Esophagus squamous epithelium (tissue), 5 donors: ENCODE data around the gene ZNF678. TPM values are rescaled to one million over a fixed set of nuclear protein-coding genes. Genes with fewer than 3 reads are reported as not detected.

Experiments
- DNase-seq: peaks from one replicate; lab custom pipeline; 2025; lab: John Stamatoyannopoulos, UW
- H3K27ac ChIP-seq, 4 donors: fragments of 200-600 bp; sonication (generic); one replicate each; pipeline ENCODE4 v1.5.1; 2016 to 2019; ENCODE audit warnings: mild to moderate bottlenecking in 1 of 4
- H3K27me3 ChIP-seq, 4 donors: fragments of 200-600 bp; sonication (generic); 1 replicate in 3 of 4; 2 replicates in 1 of 4; pipeline versions ENCODE4 v1.5.1 to v1.6.0; 2017 to 2021; ENCODE audit warnings: antibody characterized with exemption in 1 of 4
- H3K36me3 ChIP-seq, 3 donors: fragments of 200-600 bp; sonication (generic); one replicate each; pipeline ENCODE4 v1.5.1; 2016 to 2019
- H3K4me1 ChIP-seq, 3 donors: fragments of 200-600 bp; sonication (generic); one replicate each; pipeline ENCODE4 v1.5.1; 2017 to 2019
- H3K4me3 ChIP-seq, 4 donors: fragments of 200-600 bp; sonication (generic); 1 replicate in 3 of 4; 2 replicates in 1 of 4; pipeline ENCODE4 v1.5.1; 2016 to 2019; ENCODE audit warnings: mild to moderate bottlenecking in 2 of 4, moderate library complexity in 1 of 4
- H3K9me3 ChIP-seq, 3 donors: fragments of 200-600 bp; sonication (generic); one replicate each; pipeline ENCODE4 v1.5.1; 2016 to 2019
- POLR2A ChIP-seq, 4 donors: fragments of 450-650 bp; IDR thresholded peaks; one replicate each; pipeline ENCODE4 v1.6.1; 2017; ENCODE audit warnings: antibody characterized with exemption in 4 of 4, mild to moderate bottlenecking in 4 of 4, moderate library complexity in 3 of 4
- WGBS, 2 donors: methylation state at CpG; one replicate each; pipeline ENCODE4 v1.1.5; 2018; 5-methylcytosine and 5-hydroxymethylcytosine counted together
- intact Hi-C: fragments of 100-400 bp; cut with DNase I; formaldehyde crosslinking; loops from one replicate; pipeline ENCODE4 v1.15.0; 2022
- total RNA-seq, 4 donors: library from RNA; depleted of rRNA; stranded (reverse); fragments of >200 nt; gene quantifications; one replicate each; pipeline ENCODE4 v1.1.0, GENCODE V29; 2016
- TF ChIP-seq, protein P1 (sequence below), 6 experiments: fragments of 450-650 bp in 4 of 6; fragments of 200-600 bp in 2 of 6; sonication (generic) in 2 of 6; IDR thresholded peaks; one replicate each; pipeline ENCODE4 v1.5.1; 2016 to 2019; ENCODE audit warnings: antibody characterized with exemption in 6 of 6, mild to moderate bottlenecking in 4 of 6, moderate library complexity in 4 of 6
- donor health status: DM: yes; HTN: yes; CAD: no.

ZNF678 gene
- total RNA-seq, 4 donors from 2014 or later: 1.5 to 7.6 (median 3.2) TPM

- H3K27ac ChIP-seq: no peak overlapping the region
- intact Hi-C loops: no loop called here
- peaks cover 0 to 21% (median 6%) of the 10 kb centered on the region in 3 donors for H3K4me1 ChIP-seq
- H3K4me3 ChIP-seq: peak overlapping the region in 3 of 4 donors; percentile 11 to 41 (median 19)
- peaks cover 0 to 46% (median 2%) of the 10 kb centered on the region in 4 donors for H3K27me3 ChIP-seq
- no peak for TF ChIP-seq POLR2A (IDR thresholded peaks at IDR 0.05)
- TF ChIP-seq, protein P1, sequence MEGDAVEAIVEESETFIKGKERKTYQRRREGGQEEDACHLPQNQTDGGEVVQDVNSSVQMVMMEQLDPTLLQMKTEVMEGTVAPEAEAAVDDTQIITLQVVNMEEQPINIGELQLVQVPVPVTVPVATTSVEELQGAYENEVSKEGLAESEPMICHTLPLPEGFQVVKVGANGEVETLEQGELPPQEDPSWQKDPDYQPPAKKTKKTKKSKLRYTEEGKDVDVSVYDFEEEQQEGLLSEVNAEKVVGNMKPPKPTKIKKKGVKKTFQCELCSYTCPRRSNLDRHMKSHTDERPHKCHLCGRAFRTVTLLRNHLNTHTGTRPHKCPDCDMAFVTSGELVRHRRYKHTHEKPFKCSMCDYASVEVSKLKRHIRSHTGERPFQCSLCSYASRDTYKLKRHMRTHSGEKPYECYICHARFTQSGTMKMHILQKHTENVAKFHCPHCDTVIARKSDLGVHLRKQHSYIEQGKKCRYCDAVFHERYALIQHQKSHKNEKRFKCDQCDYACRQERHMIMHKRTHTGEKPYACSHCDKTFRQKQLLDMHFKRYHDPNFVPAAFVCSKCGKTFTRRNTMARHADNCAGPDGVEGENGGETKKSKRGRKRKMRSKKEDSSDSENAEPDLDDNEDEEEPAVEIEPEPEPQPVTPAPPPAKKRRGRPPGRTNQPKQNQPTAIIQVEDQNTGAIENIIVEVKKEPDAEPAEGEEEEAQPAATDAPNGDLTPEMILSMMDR (IDR thresholded peaks at IDR 0.05): no peak
- no peaks in the 10 kb centered on the region for H3K9me3 ChIP-seq
- no peaks in the 10 kb centered on the region for H3K36me3 ChIP-seq
- WGBS, 2 donors: 44 to 47% methylated on average over 10 to 22 of the region's 57 CpGs
- no peak for DNase-seq
Observed at GRCh38 chr1:227560393-227561173, 2.8 kb upstream of the ZNF678 start.

- Histone ChIP-seq H3K27ac (no peak overlapping the region), H3K4me3 (peak overlapping the region in 3 of 4 donors; percentile 11 to 41 (median 19)), H3K36me3 (no peaks in the 10 kb centered on the region), H3K4me1 (peaks cover 0 to 21% (median 6%) of the 10 kb centered on the region in 3 donors), H3K27me3 (peaks cover 0 to 46% (median 2%) of the 10 kb centered on the region in 4 donors), H3K9me3 (no peaks in the 10 kb centered on the region)
- DNase-seq: no peak
- WGBS, 2 donors: 53 to 100% methylated on average over 4 to 21 of the region's 43 CpGs
- intact Hi-C loops: no loop called here
- TF ChIP-seq POLR2A (IDR thresholded peaks at IDR 0.05): no peak
- TF ChIP-seq, protein P1 (IDR thresholded peaks at IDR 0.05): no peak
Observed at GRCh38 chr1:227561241-227561907, 2.0 kb upstream of the ZNF678 start.

DNA sequence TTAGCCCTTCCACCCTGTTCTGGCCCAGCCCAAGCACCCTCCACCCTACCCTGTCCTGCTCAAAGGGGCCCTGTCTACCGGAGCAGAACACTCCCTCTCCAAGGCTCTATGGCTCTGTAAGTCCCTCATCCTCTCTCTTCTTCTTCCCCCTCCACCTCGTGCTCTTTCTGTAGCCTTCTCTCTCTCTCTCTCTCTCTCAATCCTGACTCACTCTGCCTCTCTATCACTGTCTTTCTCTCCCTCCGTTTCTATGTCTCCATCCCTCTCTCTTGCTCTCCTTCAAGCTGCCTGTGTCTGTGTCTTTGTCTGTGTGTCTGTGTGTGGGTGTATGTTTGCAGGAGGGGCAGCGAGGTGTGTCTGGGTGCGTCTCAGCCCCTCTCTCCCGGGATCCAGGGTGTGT is 1.3 kb upstream of the ZNF678 start:
- H3K4me1 ChIP-seq: peaks cover 0 to 21% (median 6%) of the 10 kb centered on the region in 3 donors
- H3K9me3 ChIP-seq: no peaks in the 10 kb centered on the region
- 83 to 94% methylated on average over 6 of the region's 6 CpGs for WGBS, 2 donors
- no peaks in the 10 kb centered on the region for H3K36me3 ChIP-seq
- intact Hi-C loops: no loop called here
- H3K27me3 ChIP-seq: peaks cover 0 to 46% (median 2%) of the 10 kb centered on the region in 4 donors
- DNase-seq: no peak
- no peak overlapping the region for H3K27ac ChIP-seq
- no peak overlapping the region for H3K4me3 ChIP-seq
- TF ChIP-seq POLR2A (IDR thresholded peaks at IDR 0.05): no peak
- TF ChIP-seq, protein P1 (IDR thresholded peaks at IDR 0.05): no peak

DNA sequence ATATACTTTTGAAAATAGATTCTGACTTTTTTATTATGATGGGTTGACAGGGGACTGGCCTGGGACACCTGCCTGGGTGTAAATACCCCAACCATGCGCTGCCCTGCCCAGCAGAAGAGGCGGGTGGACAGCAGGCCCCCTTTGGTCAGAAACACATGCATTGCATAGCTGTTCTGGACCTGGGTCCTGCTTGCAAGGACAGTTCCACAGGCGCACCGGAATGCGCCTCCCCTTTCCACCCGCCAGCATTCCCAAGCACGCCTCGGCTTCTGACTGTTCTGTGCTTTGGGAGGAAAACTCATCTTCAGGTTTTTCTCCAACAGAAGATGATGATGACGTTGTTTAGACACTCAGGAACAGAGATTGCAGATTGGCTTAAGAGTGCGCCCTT is 428 bp upstream of the ZNF678 start:
- H3K36me3 ChIP-seq: no peaks in the 10 kb centered on the region
- WGBS, 2 donors: 89 to 90% methylated on average over 10 of the region's 10 CpGs
- TF ChIP-seq POLR2A (IDR thresholded peaks at IDR 0.05): no peak
- TF ChIP-seq, protein P1 (IDR thresholded peaks at IDR 0.05): no peak
- no peaks in the 10 kb centered on the region for H3K9me3 ChIP-seq
- H3K27me3 ChIP-seq: peaks cover 0 to 41% (median 2%) of the 10 kb centered on the region in 4 donors
- H3K27ac ChIP-seq: peak overlapping the region; percentile 86 to 92 (median 88)
- H3K4me1 ChIP-seq: peaks cover 0 to 23% (median 6%) of the 10 kb centered on the region in 3 donors
- no peak for DNase-seq
- intact Hi-C loops: no loop called here
- peak overlapping the region in 3 of 4 donors; percentile 69 to 73 (median 70) for H3K4me3 ChIP-seq

DNA sequence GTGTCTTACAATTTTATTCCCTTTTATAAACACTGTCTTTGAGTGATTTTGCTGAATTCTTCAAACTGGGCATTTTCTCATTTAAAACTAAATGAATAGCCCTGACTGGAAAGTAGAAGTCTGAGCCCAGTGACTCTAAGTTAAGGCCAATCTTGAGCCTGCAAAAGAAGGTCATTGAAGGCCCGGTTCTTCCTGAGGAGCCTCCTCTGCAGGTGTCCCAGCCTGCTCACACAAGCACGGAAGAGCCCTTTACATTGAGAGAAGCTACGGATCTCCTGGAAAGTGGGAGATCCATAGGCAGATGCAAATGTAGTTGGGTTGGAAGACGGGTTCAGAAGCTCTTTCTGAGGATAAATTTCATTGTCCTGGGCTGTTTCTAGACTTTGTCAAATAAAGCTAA is 3.9 kb downstream of the ZNF678 start:
- TF ChIP-seq, protein P1 (IDR thresholded peaks at IDR 0.05): no peak
- TF ChIP-seq POLR2A (IDR thresholded peaks at IDR 0.05): no peak
- Histone ChIP-seq H3K36me3 (no peaks in the 10 kb centered on the region), H3K27ac (no peak overlapping the region), H3K4me1 (peaks cover 0 to 15% (median 6%) of the 10 kb centered on the region in 3 donors), H3K27me3 (no peaks in the 10 kb centered on the region), H3K4me3 (no peak overlapping the region), H3K9me3 (no peaks in the 10 kb centered on the region)
- no peak for DNase-seq
- intact Hi-C loops: no loop called here
- 78 to 85% methylated on average over 3 to 4 of the region's 4 CpGs for WGBS, 2 donors
